ENCODE measurements around the gene USF2.

The USF2 gene

GRCh38 chr19:35310811-35311465 is 42.2 kb downstream of the USF2 start:
- no peak for TF ChIP-seq CTCF (IDR thresholded peaks at IDR 0.05; ENCODE audit: low read length, missing control alignments)
- no peak for DNase-seq (ENCODE audit: low read depth)
- no peak overlapping the region for H3K4me3 ChIP-seq (replicated peaks; ENCODE audit: low read depth, low read length)

GRCh38 chr19:35311901-35312665 is 43.3 kb downstream of the USF2 start:
- DNase-seq (ENCODE audit: low read depth): no peak
- no peak for TF ChIP-seq CTCF (IDR thresholded peaks at IDR 0.05; ENCODE audit: low read length, missing control alignments)
- H3K4me3 ChIP-seq (replicated peaks; ENCODE audit: low read depth, low read length): no peak overlapping the region

- TF ChIP-seq CTCF (IDR thresholded peaks at IDR 0.05; ENCODE audit: low read length, missing control alignments): no peak
- H3K4me3 ChIP-seq (replicated peaks; ENCODE audit: low read depth, low read length): no peak overlapping the region
- no peak for DNase-seq (ENCODE audit: low read depth)
Observed at GRCh38 chr19:35313587-35313986, 44.8 kb downstream of the USF2 start.

GRCh38 chr19:35314031-35314430 is 45.3 kb downstream of the USF2 start:
- no peak overlapping the region for H3K4me3 ChIP-seq (replicated peaks; ENCODE audit: low read depth, low read length)
- no peak for DNase-seq (ENCODE audit: low read depth)
- no peak for TF ChIP-seq CTCF (IDR thresholded peaks at IDR 0.05; ENCODE audit: low read length, missing control alignments)

- DNase-seq (ENCODE audit: low read depth): no peak
Observed at GRCh38 chr19:35314858-35315470, 46.2 kb downstream of the USF2 start.

GRCh38 chr19:35315883-35316282 is 47.1 kb downstream of the USF2 start:
- no peak for DNase-seq (ENCODE audit: low read depth)
- TF ChIP-seq CTCF (IDR thresholded peaks at IDR 0.05; ENCODE audit: low read length, missing control alignments): no peak
- no peak overlapping the region for H3K4me3 ChIP-seq (replicated peaks; ENCODE audit: low read depth, low read length)

More at GRCh38 chr19:35314858-35315470, 46.2 kb downstream of the USF2 start:
- H3K4me3 ChIP-seq (replicated peaks; ENCODE audit: low read depth, low read length): no peak overlapping the region
- TF ChIP-seq CTCF (IDR thresholded peaks at IDR 0.05; ENCODE audit: low read length, missing control alignments): no peak

All from fibroblast of pulmonary artery (primary cell).